ENCODE data around the gene MRGPRD.

DNA sequence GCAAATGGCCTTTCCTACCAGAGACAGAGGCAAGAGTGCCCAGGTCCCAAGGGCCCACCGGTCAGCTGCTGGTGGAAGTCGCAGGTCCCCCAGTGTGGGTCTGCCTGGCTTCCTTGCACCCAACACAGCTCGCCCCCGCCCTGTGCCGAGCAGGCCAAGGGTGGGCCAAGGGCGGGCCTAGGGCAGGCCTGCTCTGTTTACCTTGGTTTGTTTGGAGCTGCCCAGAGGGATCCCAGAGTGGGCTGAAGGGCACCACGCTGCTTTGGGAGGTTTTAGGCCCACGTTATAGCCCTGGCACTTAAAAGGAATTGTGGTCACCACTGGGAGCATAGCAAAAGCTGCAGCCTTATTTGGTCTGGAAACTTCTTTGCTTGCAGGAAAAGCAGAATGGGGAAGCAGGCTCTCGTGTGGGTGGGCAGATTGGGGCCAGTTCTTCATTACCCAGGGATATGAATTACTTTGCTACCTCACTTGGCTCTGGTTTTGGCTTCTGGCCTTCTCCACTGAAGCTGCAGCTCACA, 38.0 kb downstream of the MRGPRD start:
- TF ChIP-seq CTCF (conservative IDR thresholded peaks at IDR 0.05) (no peak), EZH2 (IDR thresholded peaks at IDR 0.05; ENCODE audit: low read depth) (no peak)

Measured in PC-9 (cell line).